ENCODE results near the gene NT5C2.

DNA sequence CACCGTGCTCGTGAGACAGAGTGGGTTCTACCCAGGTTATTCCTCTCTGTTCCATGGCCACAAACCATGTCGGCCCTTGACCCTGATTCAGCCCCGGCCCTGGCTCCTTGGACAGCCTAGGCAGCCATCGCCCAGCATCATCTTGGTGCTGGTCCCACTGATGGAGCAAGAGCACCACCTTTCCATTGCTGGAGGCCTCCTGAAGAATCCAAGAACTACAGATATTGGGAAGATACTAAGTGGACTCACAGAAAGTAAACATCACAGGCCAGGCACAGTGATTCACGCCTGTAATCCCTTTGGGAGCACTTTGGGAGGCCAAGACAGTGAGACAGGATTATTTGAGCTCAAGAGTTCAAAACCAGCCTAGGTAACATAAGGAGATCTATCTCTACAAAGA is 125.1 kb downstream of the NT5C2 start:
- TF ChIP-seq EZH2 (IDR thresholded peaks at IDR 0.05; ENCODE audit: insufficient read depth, low read length) = no peak
- TF ChIP-seq, protein P1, sequence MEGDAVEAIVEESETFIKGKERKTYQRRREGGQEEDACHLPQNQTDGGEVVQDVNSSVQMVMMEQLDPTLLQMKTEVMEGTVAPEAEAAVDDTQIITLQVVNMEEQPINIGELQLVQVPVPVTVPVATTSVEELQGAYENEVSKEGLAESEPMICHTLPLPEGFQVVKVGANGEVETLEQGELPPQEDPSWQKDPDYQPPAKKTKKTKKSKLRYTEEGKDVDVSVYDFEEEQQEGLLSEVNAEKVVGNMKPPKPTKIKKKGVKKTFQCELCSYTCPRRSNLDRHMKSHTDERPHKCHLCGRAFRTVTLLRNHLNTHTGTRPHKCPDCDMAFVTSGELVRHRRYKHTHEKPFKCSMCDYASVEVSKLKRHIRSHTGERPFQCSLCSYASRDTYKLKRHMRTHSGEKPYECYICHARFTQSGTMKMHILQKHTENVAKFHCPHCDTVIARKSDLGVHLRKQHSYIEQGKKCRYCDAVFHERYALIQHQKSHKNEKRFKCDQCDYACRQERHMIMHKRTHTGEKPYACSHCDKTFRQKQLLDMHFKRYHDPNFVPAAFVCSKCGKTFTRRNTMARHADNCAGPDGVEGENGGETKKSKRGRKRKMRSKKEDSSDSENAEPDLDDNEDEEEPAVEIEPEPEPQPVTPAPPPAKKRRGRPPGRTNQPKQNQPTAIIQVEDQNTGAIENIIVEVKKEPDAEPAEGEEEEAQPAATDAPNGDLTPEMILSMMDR (IDR thresholded peaks at IDR 0.05; ENCODE audit: insufficient read depth, low read depth, low read length) = no peak
